ENCODE data around the gene SNX9.
"Not testable (repeated sequence)": the region's sequence is repeated elsewhere in the genome, so short reads cannot be mapped to it uniquely, and the experiment has no call there.

Gene SNX9

DNA sequence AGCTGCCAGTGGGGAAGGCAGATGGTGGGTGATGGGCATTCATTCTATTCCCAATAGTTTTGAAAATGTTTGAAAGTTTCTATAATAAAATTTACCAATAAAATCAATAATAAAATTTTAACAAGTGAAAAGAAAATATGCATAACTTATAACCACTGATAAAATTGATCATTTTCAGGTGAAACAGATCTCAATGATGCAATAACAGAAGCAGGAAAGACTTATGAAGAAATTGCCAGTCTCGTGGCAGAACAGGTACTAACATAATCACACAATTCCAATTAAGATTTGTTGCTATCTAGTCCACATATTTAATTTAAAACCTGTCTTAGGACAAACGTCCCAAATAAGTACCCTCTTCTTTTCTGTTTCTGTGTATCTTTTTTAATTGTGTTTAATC lies 112.7 kb downstream of the SNX9 start:
- DNase-seq, result no peak

DNA sequence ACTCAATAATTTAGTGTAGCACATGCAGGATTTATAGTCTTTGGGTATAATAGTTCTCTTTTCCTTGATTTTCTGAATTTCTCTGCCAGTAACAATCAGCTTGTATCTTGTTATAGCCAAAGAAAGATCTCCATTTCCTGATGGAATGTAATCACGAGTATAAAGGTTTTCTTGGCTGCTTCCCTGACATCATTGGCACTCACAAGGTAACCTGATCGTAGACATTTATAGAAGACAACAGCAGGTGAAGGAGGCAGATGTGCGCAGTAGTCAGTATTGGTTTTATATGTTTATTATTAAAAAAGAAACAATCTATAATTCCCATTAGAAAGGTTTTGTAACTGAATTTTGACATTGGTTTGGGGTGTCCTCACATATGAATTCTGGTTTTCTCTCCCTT lies 114.3 kb downstream of the SNX9 start:
- no peak for DNase-seq

- no peak for DNase-seq
Measured at GRCh38 chr6:157937916-157938315, 114.9 kb downstream of the SNX9 start.

- DNase-seq, result not testable (repeated sequence)
Measured at GRCh38 chr6:157940375-157941036, 117.5 kb downstream of the SNX9 start.

DNA sequence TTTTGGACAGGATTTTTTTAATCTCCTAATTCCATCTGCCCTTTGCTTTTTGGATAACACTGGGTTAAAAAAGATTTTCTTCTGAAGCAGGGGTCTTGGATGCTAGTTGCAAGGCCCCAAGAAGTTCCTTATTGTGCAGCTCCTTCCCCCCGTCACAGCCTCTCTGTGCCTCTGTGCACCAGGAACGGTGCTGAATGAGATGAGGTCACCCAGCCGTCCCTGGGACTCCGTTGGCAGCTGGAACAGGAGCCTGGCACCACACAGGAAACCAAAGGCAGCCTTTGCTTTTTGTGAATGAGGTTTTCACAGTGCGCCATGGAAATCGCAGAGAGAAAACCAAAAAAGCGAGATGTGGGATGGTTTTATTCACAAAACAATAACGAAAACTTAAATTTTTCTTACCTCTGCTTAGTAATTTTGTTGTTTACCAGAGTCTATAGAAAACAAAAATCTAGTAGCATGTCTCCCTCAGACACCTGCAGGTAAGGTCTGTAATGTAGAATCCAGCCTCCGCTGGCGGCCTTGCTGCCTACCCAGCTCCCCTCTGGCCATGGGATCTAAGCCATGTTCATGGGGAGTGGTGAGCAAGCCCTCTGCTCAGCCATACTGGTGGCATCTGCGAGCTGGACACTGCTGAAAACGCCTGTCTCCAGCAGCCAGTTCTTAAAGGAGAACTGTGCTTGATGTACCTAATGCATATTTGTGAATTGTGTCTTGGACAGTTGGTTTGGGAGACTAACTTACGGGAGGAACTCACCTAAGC lies 118.2 kb downstream of the SNX9 start:
- no peak for DNase-seq

DNA sequence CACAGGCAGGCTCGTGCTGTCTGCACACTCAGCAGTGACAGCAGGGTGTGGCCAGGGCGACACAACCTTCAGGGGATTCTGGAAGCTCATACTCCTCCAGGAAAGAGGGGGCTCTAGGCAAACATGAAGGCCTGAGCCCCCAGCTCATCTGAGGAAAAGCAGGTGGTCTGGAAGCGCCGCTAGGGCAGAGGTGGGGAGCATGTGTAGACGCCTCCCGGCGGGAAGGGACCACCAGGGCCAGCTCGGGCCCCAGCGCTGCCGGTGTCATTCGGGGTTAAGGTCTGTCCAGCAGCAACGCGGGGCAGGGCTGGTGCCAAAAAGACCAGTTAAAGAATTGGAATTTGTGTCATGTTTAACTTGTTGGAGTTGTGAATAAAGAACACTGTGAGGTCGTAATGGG lies 119.3 kb downstream of the SNX9 start:
- no peak for DNase-seq

DNA sequence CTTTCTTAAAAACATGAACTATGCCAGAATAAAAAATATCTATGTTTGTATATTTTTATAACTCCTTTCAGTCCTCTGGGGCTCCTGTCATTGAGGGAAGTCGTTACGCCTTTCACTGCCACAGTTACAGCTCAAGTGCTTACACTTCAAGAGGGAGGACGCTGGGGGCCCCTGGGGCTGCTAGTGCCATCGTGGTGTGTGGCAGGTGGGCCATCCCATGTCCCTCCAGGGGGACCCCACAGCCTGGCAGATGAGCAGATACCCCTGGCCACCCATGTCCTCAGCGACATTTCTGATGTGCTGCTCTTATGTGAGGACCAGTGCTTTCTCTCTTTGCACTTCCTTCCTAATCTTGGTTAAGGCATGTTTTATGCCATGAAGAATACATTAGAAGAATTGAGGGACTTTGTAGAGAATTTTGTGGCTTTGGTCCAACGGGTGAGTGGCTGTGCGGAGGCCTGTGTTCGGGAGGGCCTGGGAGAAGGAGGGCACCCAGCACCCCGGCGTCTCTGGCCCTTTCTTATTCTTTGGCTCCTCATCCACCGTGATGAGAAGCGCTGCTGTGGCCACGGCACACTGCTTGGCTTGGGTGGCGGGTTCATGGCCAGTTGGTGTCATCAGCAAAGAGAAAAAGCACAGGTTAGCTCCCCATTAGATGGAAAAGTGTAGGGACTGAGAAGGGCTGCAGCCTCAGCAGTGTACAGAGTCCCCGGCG lies 120.4 kb downstream of the SNX9 start:
- no peak for DNase-seq

GRCh38 chr6:157943964-157944283 lies 120.9 kb downstream of the SNX9 start:
- no peak for DNase-seq

- no peak for DNase-seq
Measured at GRCh38 chr6:157944983-157945931, 122.2 kb downstream of the SNX9 start.

- DNase-seq, result no peak
Measured at GRCh38 chr6:157946053-157946617, 123.1 kb downstream of the SNX9 start.

DNA sequence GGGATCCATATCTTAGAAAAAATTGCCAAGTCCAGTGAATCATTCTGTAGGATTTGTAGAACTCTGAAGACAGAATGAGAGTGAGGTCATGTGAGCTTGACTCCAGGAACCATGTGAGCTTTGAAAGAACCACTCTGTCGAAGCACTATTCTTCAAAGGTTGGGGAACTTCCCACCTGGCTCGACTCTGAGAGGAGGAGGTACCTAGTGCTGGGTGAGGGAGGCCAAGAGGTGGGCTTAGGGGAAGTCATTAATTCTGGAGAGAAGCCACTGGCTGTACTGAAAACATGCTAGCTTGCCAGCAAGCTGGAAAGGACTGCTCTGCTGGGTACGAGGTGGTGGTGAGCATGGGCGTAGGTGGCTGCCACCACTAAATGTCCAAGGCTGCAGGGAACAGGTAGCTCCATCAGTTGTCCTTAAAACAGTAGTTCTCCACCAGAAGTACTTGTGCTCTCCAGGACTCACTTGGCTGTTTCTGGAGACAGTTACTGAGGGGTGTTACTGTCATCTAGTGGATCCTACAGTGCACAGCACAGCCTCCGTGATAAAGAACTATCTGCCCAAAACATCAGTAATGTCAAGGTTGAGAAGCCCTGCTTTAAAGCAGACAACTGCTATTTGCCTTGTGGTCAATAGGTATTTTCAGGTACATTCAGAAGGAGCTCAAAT lies 124.0 kb downstream of the SNX9 start:
- peak; percentile 25 to 62 for DNase-seq

- DNase-seq, result not testable (repeated sequence)
Measured at GRCh38 chr6:157950899-157951298, 127.9 kb downstream of the SNX9 start.

GRCh38 chr6:157951828-157952227 lies 128.8 kb downstream of the SNX9 start:
- no peak for DNase-seq

GRCh38 chr6:157952861-157953351 lies 129.9 kb downstream of the SNX9 start:
- no peak for DNase-seq

GRCh38 chr6:157953580-157954091 lies 130.6 kb downstream of the SNX9 start:
- no peak for DNase-seq

DNA sequence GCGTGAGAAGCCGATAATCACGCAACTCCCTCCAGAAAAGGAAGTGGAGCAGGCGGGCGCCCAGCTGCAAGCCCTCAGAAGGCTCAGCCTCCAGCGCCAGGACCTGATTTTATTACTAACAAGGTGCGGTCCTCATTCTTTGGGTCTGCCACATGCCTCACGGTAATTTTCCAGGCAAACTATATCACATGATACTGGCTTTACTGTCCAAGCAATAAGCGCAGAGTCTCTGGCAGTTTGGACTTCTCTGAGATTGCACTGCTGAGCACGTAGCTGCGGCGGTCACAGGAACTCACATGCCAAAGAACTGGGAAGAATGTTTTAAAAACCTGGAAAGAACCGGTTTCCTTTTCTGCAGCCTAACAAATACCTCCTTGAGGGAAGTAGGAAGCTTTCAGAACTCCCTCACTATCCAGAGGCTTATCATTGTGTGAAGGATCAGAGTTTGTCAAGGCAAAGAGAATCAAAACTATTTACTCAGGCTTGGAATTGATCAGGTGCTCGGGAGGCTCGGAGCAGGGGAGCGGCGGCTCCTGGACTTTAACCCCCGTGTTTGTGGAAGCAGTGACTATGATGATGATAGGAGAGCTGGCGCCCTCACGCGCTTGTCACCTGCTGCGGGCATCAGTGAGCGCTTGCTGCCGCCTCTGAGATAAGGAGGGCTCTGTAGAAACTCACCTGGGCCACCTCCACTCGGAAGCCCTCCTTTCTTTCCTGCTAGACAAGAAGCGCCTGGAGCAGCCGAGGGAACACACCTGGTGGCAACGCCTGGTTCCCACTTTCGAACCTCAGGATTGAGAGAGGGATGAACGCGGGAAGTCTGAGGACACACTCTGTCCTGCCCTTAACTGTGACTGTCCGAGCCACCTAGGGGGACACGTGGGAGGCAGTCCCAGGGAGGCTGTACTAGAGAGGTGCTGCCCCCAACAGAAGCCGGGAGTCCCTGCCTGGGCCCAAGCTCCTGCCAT lies 131.4 kb downstream of the SNX9 start:
- DNase-seq, result peak in 1 of 2 experiments; percentile 29

DNA sequence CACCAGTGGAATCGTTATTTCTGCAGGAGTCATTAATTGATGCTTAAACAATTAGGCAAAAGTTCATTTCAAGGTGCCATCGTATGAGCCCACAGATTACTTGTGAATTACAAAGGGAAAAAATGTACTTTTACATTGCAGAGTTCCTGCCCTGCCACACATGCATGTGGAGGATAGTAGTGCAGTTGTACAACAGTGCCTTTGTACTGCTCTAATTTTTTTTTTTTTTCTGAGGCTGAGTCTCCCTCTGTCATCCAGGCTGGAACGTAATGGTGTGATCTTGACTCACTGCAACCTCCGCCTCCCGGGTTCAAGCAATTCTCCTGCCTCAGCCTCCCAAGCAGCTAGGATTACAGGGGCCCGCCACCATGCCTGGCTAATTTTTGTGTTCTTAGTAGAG lies 132.6 kb downstream of the SNX9 start:
- no peak for DNase-seq

DNA sequence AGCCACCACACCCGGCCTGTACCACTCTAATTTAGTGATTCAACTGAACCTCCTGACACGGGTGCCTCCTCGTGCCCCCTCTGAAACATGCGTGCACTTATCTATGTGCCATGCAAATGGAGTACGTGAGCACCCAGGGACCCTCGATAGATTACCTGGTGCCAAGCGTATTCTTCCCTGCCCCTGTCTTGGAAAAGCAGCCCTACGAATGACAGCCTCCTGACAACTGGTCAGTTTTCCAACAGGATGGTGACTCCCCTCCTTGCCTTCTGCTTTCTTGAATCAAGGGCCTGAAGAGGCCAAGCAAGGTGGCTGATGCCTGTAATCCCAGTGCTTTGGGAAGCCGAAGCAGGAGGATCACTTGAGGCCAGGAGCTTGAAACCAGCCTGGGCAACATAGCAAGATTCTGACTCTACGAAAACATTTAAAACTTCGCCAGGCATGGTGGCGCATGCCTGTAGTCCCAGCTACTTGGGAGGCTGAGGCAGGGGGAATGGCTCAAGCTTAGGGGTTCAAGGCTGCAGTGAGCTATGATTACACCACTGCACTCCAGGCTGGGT lies 133.2 kb downstream of the SNX9 start:
- no peak for DNase-seq

DNA sequence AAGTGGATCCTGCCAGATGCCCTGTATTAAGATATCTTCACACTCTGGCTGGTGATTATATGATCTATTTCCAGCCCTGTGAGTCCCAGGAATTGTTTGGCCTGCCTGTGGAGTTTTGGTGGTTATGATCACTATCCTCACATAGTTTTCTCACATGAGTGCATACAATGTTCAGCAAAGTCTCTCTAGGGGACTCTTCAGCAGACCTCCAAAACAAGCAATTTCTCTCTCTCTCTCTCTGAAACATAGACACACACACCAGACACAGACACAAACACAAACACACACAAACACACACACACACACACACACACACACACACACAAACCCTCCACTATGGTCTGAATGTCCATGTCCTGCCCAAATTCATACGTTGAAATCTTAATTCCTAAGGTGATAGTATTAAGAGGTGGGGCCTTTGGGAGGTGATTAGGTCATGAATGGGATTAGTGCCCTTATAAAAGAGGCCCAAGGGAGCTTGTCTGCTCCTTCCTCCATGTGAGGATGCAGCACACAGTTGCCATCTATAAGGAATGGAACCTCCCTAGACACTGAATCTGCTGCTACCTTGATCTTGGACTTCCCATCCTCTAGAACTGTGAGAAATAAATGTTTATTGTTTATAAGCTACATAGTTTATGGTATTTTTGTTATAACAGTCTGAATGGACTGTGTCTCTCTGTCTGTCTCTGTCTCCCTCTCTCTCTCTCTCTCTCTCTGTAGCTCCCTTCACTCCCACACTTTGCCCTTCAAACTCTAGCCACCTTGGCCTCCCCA lies 136.6 kb downstream of the SNX9 start:
- DNase-seq, result no peak
